ENCODE results near the gene PPM1H. TPM values are rescaled to one million over a fixed set of nuclear protein-coding genes. Genes with fewer than 3 reads are reported as not detected.

Gene PPM1H
- total RNA-seq, 2 donors from 2014 or later, result 46.4 to 74.4 TPM

DNA sequence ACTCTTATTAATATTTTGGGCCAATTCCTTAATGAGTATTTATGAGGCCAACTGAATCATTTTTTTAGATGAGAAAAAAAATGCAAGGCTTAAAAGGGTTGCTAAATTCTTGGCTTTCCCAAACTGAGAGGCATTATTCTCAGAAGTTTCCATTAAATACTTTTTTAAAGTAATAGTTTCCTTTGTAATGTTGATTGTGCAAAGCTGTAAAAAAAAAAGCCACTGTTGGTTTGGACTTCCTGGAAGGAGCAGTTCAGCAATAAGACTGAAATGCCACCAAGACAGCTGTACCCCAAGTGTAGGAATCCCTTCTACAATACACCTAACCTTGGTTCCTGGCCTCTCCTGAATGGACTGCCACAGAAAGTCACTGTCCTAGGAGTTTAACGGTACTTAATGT lies 237.1 kb downstream of the PPM1H start:
- H3K4me3 ChIP-seq (ENCODE audit: low read length), result no peak overlapping the region
- DNase-seq, result no peak
- TF ChIP-seq, protein P1, sequence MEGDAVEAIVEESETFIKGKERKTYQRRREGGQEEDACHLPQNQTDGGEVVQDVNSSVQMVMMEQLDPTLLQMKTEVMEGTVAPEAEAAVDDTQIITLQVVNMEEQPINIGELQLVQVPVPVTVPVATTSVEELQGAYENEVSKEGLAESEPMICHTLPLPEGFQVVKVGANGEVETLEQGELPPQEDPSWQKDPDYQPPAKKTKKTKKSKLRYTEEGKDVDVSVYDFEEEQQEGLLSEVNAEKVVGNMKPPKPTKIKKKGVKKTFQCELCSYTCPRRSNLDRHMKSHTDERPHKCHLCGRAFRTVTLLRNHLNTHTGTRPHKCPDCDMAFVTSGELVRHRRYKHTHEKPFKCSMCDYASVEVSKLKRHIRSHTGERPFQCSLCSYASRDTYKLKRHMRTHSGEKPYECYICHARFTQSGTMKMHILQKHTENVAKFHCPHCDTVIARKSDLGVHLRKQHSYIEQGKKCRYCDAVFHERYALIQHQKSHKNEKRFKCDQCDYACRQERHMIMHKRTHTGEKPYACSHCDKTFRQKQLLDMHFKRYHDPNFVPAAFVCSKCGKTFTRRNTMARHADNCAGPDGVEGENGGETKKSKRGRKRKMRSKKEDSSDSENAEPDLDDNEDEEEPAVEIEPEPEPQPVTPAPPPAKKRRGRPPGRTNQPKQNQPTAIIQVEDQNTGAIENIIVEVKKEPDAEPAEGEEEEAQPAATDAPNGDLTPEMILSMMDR (conservative IDR thresholded peaks at IDR 0.05), result no peak
- Mint-ChIP-seq H3K27ac (no peak overlapping the region), H3K36me3 (ENCODE audit: low read depth) (peaks cover 15% of the 10 kb centered on the region), H3K4me1 (peaks cover 32% of the 10 kb centered on the region), H3K27me3 (ENCODE audit: insufficient read depth) (no peaks in the 10 kb centered on the region), H3K4me3 (no peak overlapping the region), H3K9me3 (no peaks in the 10 kb centered on the region)
- no peaks in the 10 kb centered on the region for H3K27me3 ChIP-seq (ENCODE audit: control insufficient read depth, insufficient read depth, low read length, poor library complexity, severe bottlenecking)
- no peak overlapping the region for H3K9ac ChIP-seq (ENCODE audit: extremely low read depth, low read length, poor library complexity, severe bottlenecking)
- H3K4me1 ChIP-seq (ENCODE audit: control insufficient read depth, insufficient read depth, low read length), result peaks cover 9% of the 10 kb centered on the region
- no peak overlapping the region for H3K27ac ChIP-seq (ENCODE audit: low read depth, low read length)
- 94 to 100% methylated on average over 1 of the region's 1 CpG for WGBS, 2 experiments (ENCODE audit: insufficient coverage in 1 of 2, insufficient read length in 1 of 2)
- H3K36me3 ChIP-seq (ENCODE audit: control insufficient read depth, insufficient read depth, low read length), result peaks cover 6% of the 10 kb centered on the region
- H3K9me3 ChIP-seq (ENCODE audit: control insufficient read depth, low read length), result peaks cover 3% of the 10 kb centered on the region

GRCh38 chr12:62695696-62696095 lies 239.3 kb downstream of the PPM1H start:
- H3K36me3 ChIP-seq (ENCODE audit: control insufficient read depth, insufficient read depth, low read length), result peaks cover 13% of the 10 kb centered on the region
- H3K9ac ChIP-seq (ENCODE audit: extremely low read depth, low read length, poor library complexity, severe bottlenecking), result no peak overlapping the region
- no peak overlapping the region for H3K4me3 ChIP-seq (ENCODE audit: low read length)
- peaks cover 37% of the 10 kb centered on the region for H3K36me3 Mint-ChIP-seq (ENCODE audit: low read depth)
- TF ChIP-seq, protein P1 (conservative IDR thresholded peaks at IDR 0.05), result no peak
- H3K27ac Mint-ChIP-seq, result peak overlapping the region; percentile 36
- DNase-seq, result peak; percentile 92
- no peak overlapping the region for H3K27ac ChIP-seq (ENCODE audit: low read depth, low read length)
- H3K9me3 Mint-ChIP-seq, result peaks cover 7% of the 10 kb centered on the region
- no peak overlapping the region for H3K4me3 Mint-ChIP-seq
- H3K4me1 Mint-ChIP-seq, result peaks cover 24% of the 10 kb centered on the region
- H3K27me3 Mint-ChIP-seq (ENCODE audit: insufficient read depth), result no peaks in the 10 kb centered on the region
- H3K9me3 ChIP-seq (ENCODE audit: control insufficient read depth, low read length), result peaks cover 20% of the 10 kb centered on the region
- no peaks in the 10 kb centered on the region for H3K27me3 ChIP-seq (ENCODE audit: control insufficient read depth, insufficient read depth, low read length, poor library complexity, severe bottlenecking)
- peaks cover 7% of the 10 kb centered on the region for H3K4me1 ChIP-seq (ENCODE audit: control insufficient read depth, insufficient read depth, low read length)
- WGBS, 2 experiments (ENCODE audit: insufficient coverage in 1 of 2, insufficient read length in 1 of 2), result 49% methylated on average over 2 of the region's 2 CpGs; no CpG with 5 or more reads in 1 of the 2 experiments

GRCh38 chr12:62694632-62695031 lies 240.3 kb downstream of the PPM1H start:
- peaks cover 7% of the 10 kb centered on the region for H3K4me1 ChIP-seq (ENCODE audit: control insufficient read depth, insufficient read depth, low read length)
- no peaks in the 10 kb centered on the region for H3K27me3 ChIP-seq (ENCODE audit: control insufficient read depth, insufficient read depth, low read length, poor library complexity, severe bottlenecking)
- H3K9me3 Mint-ChIP-seq, result peaks cover 7% of the 10 kb centered on the region
- peaks cover 20% of the 10 kb centered on the region for H3K9me3 ChIP-seq (ENCODE audit: control insufficient read depth, low read length)
- no peak overlapping the region for H3K27ac ChIP-seq (ENCODE audit: low read depth, low read length)
- no peak overlapping the region for H3K4me3 ChIP-seq (ENCODE audit: low read length)
- 85 to 92% methylated on average over 1 to 3 of the region's 3 CpGs for WGBS, 2 experiments (ENCODE audit: insufficient coverage in 1 of 2, insufficient read length in 1 of 2)
- H3K27me3 Mint-ChIP-seq (ENCODE audit: insufficient read depth), result no peaks in the 10 kb centered on the region
- peaks cover 24% of the 10 kb centered on the region for H3K4me1 Mint-ChIP-seq
- DNase-seq, result no peak
- TF ChIP-seq, protein P1 (conservative IDR thresholded peaks at IDR 0.05), result no peak
- H3K4me3 Mint-ChIP-seq, result no peak overlapping the region
- H3K36me3 ChIP-seq (ENCODE audit: control insufficient read depth, insufficient read depth, low read length), result peaks cover 13% of the 10 kb centered on the region
- no peak overlapping the region for H3K27ac Mint-ChIP-seq
- H3K36me3 Mint-ChIP-seq (ENCODE audit: low read depth), result peaks cover 44% of the 10 kb centered on the region
- no peak overlapping the region for H3K9ac ChIP-seq (ENCODE audit: extremely low read depth, low read length, poor library complexity, severe bottlenecking)

Data from endodermal cell (in vitro differentiated cells).